Stomach (tissue), 9 donors: Measurements from ENCODE around the gene LMX1A. TPM values are rescaled to one million over a fixed set of nuclear protein-coding genes. Genes with fewer than 3 reads are reported as not detected.

ENCODE experiments used
- DNase-seq, 2 donors: peaks; one replicate each; pipeline versions ENCODE4 v3.0.0 to v3.0.0-alpha.2; 2013 to 2019
- H3K27ac ChIP-seq, 5 donors: fragments of 200-600 bp in 4 of 5; sonication (generic) in 4 of 5; one replicate each; pipeline ENCODE4 v1.5.1; 2013 to 2019; ENCODE audit warnings: mild to moderate bottlenecking in 1 of 5, moderate library complexity in 1 of 5
- H3K27me3 ChIP-seq, 3 donors: fragments of 200-600 bp; sonication (generic); one replicate each; pipeline ENCODE4 v1.5.1; 2017 to 2019; ENCODE audit warnings: mixed run types in 1 of 3
- H3K36me3 ChIP-seq, 4 donors: fragments of 200-600 bp; sonication (generic); 1 replicate in 3 of 4; 2 replicates in 1 of 4; pipeline ENCODE4 v1.5.1; 2016 to 2019
- H3K4me1 ChIP-seq, 4 donors: fragments of 200-600 bp; sonication (generic); one replicate each; pipeline ENCODE4 v1.5.1; 2016 to 2019
- H3K4me3 ChIP-seq, 4 donors: fragments of 200-600 bp; sonication (generic) in 3 of 4; one replicate each; pipeline ENCODE4 v1.5.1; 2016 to 2019; ENCODE audit warnings: mild to moderate bottlenecking in 1 of 4
- H3K9me3 ChIP-seq, 4 donors: fragments of 200-600 bp; sonication (generic); one replicate each; pipeline ENCODE4 v1.5.1; 2016 to 2019
- EP300 ChIP-seq: sonication (generic); formaldehyde crosslinking; IDR thresholded peaks from one replicate; pipeline ENCODE4 v1.6.1; 2017; ENCODE audit warnings: antibody characterized with exemption
- POLR2A ChIP-seq, 4 donors: fragments of 450-650 bp; IDR thresholded peaks; one replicate each; pipeline ENCODE4 v1.6.1; 2016; ENCODE audit warnings: antibody characterized with exemption in 4 of 4, control low read depth in 2 of 4, mild to moderate bottlenecking in 1 of 4, moderate library complexity in 1 of 4
- POLR2AphosphoS5 ChIP-seq, 3 donors: sonication (generic); formaldehyde crosslinking; IDR thresholded peaks; one replicate each; pipeline ENCODE4 v1.6.1; 2016; ENCODE audit warnings: antibody characterized with exemption in 3 of 3
- WGBS, 5 donors: extraction: QIAGEN DNeasy Blood & Tissue Kit in 3 of 5; methylation state at CpG; one replicate each; pipeline versions ENCODE4 v1.1.5 to v1.1.7; 2013 to 2018; 5-methylcytosine and 5-hydroxymethylcytosine counted together
- intact Hi-C: fragments of 100-400 bp; cut with DNase I; formaldehyde crosslinking; loops from one replicate; pipeline ENCODE4 v1.15.1; 2023; ENCODE audit warnings: low total_unique reads
- polyA plus RNA-seq, 3 donors: library from polyadenylated mRNA; stranded (reverse); fragments of 200-250 nt; gene quantifications; one replicate each; pipeline ENCODE4 v1.2.3, GENCODE V29; 2013
- total RNA-seq, 5 donors: library from RNA; depleted of rRNA; stranded (reverse); fragments of >200 nt; gene quantifications; one replicate each; pipeline versions ENCODE4 v1.1.0 to v1.2.3, GENCODE V29; 2014 to 2016
- TF ChIP-seq, protein P1 (sequence below), 7 experiments: fragments of 450-650 bp in 4 of 7; fragments of 200-600 bp in 3 of 7; sonication (generic) in 3 of 7; IDR thresholded peaks; one replicate each; pipeline ENCODE4 v1.5.1; 2016 to 2019; ENCODE audit warnings: antibody characterized with exemption in 7 of 7, control low read depth in 2 of 7, mild to moderate bottlenecking in 1 of 7
- donor health status: healthy with polysubstance abuse.
- donor health status: Bipolar disorder and iron deficiency.
- donor health status: healthy.

LMX1A gene
- total and polyA plus RNA-seq, 8 donors, result not detected

DNA sequence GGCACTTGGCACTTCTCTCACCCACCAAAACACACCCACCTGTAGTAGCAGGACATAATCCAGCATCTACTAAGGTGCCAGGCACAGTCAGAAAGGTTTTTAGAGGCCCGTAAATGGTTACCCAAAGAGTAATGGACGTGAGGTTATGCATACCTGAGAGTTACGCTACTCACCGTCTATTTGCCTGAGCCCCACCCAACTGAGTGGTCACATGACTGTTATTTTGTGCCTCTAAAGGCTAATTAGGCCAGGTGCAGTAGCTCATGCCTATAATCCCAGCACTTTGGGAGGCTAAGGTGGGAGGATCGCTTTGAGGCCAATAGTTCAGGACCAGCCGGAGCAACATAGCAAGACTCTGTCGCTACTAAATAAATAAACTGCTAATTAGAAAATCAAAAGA is 11.0 kb downstream of the LMX1A start:
- H3K27ac ChIP-seq, result no peak overlapping the region
- no peaks in the 10 kb centered on the region for H3K4me1 ChIP-seq
- 43 to 57% (median 52%) methylated on average over 7 of the region's 7 CpGs for WGBS, 5 donors
- H3K36me3 ChIP-seq, result no peaks in the 10 kb centered on the region
- intact Hi-C loops, result no loop called here
- no peak for DNase-seq
- no peak for TF ChIP-seq POLR2A (IDR thresholded peaks at IDR 0.05)
- no peak for TF ChIP-seq EP300
- no peak for TF ChIP-seq POLR2AphosphoS5 (IDR thresholded peaks at IDR 0.05)
- TF ChIP-seq, protein P1, sequence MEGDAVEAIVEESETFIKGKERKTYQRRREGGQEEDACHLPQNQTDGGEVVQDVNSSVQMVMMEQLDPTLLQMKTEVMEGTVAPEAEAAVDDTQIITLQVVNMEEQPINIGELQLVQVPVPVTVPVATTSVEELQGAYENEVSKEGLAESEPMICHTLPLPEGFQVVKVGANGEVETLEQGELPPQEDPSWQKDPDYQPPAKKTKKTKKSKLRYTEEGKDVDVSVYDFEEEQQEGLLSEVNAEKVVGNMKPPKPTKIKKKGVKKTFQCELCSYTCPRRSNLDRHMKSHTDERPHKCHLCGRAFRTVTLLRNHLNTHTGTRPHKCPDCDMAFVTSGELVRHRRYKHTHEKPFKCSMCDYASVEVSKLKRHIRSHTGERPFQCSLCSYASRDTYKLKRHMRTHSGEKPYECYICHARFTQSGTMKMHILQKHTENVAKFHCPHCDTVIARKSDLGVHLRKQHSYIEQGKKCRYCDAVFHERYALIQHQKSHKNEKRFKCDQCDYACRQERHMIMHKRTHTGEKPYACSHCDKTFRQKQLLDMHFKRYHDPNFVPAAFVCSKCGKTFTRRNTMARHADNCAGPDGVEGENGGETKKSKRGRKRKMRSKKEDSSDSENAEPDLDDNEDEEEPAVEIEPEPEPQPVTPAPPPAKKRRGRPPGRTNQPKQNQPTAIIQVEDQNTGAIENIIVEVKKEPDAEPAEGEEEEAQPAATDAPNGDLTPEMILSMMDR (IDR thresholded peaks at IDR 0.05), result no peak
- no peaks in the 10 kb centered on the region for H3K9me3 ChIP-seq
- H3K4me3 ChIP-seq, result no peak overlapping the region
- H3K27me3 ChIP-seq, result peaks cover 0 to 83% (median 38%) of the 10 kb centered on the region in 3 donors

DNA sequence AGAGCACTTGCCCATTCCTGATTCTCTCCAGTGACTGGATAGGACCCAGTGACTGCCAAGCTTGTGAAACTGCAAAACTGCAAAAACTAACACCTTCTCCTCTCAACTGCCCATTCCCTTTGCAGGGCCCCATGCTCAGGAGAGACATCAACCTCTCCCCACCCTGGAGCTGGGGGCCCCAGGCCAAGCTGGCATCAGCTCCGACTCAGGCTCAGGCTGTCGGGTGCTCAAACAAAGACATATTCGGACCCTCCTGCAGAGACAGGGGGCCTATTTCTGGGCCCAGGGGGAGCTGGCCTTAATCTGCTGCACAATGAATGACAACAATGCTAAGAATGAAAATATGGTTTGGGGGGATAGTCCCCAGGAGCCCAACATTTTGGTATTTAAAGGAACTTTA is 11.8 kb downstream of the LMX1A start:
- peaks cover 0 to 82% (median 33%) of the 10 kb centered on the region in 3 donors for H3K27me3 ChIP-seq
- no peaks in the 10 kb centered on the region for H3K9me3 ChIP-seq
- intact Hi-C loops, result no loop called here
- DNase-seq, result no peak
- H3K4me1 ChIP-seq, result no peaks in the 10 kb centered on the region
- no peak overlapping the region for H3K4me3 ChIP-seq
- 18 to 41% (median 29%) methylated on average over 3 of the region's 3 CpGs for WGBS, 5 donors
- no peak overlapping the region for H3K27ac ChIP-seq
- TF ChIP-seq, protein P1 (IDR thresholded peaks at IDR 0.05), result no peak
- TF ChIP-seq EP300, result no peak
- no peak for TF ChIP-seq POLR2AphosphoS5 (IDR thresholded peaks at IDR 0.05)
- TF ChIP-seq POLR2A (IDR thresholded peaks at IDR 0.05), result no peak
- H3K36me3 ChIP-seq, result no peaks in the 10 kb centered on the region

DNA sequence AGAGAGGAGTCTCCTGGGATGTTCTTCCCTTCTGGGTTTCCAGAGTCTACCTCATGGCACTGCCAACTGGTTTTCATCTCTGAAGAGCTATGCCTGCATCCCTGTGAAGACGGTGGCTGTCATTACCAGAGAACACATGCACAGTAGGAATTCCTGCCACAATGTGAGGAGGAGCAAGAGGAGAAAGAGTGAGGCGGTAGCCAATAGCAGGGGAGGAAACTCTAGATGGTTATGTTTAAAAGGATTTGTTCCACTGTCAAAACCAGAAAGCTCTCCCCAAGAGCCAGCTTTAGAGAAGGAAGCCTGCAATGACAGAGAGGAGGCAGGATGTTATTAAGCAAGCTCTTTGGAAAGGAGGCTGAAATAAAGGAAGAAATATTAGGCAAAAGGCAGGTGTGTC is 12.3 kb downstream of the LMX1A start:
- 20 to 34% (median 26%) methylated on average over 2 of the region's 2 CpGs for WGBS, 5 donors
- Histone ChIP-seq H3K4me3 (no peak overlapping the region), H3K27me3 (peaks cover 0 to 81% (median 33%) of the 10 kb centered on the region in 3 donors), H3K4me1 (no peaks in the 10 kb centered on the region), H3K27ac (no peak overlapping the region), H3K36me3 (no peaks in the 10 kb centered on the region), H3K9me3 (no peaks in the 10 kb centered on the region)
- intact Hi-C loops, result no loop called here
- DNase-seq, result no peak
- TF ChIP-seq, protein P1 (IDR thresholded peaks at IDR 0.05), result no peak
- TF ChIP-seq POLR2AphosphoS5 (IDR thresholded peaks at IDR 0.05) (no peak), EP300 (no peak), POLR2A (IDR thresholded peaks at IDR 0.05) (no peak)

DNA sequence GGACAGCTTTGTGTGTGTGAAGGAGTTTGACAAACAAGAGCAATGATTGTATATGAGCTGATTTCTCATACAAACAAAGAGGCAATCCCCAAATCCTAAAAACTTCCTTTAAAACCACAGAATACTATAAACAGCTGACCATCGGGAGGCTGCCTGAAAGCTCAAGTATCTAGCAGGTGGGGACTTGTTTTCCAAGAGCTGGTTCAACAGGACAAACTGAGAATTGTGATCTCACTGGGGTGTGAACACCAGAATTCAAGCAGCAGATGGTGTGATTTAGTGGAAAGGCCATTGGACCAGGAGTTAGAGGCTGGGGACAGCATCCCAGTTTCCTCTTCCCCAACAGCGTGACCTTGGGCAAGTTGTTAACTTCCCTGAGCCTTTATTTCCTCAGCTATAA is 13.9 kb downstream of the LMX1A start:
- 54 to 82% (median 65%) methylated on average over 2 of the region's 2 CpGs for WGBS, 5 donors
- Histone ChIP-seq H3K36me3 (no peaks in the 10 kb centered on the region), H3K4me3 (no peak overlapping the region), H3K9me3 (no peaks in the 10 kb centered on the region), H3K27ac (no peak overlapping the region), H3K4me1 (no peaks in the 10 kb centered on the region), H3K27me3 (peaks cover 0 to 65% (median 26%) of the 10 kb centered on the region in 3 donors)
- intact Hi-C loops, result no loop called here
- TF ChIP-seq EP300 (no peak), POLR2AphosphoS5 (IDR thresholded peaks at IDR 0.05) (no peak), POLR2A (IDR thresholded peaks at IDR 0.05) (no peak)
- TF ChIP-seq, protein P1 (IDR thresholded peaks at IDR 0.05), result no peak
- no peak for DNase-seq
